Measurements from ENCODE around the gene FGD6. TPM values are rescaled to one million over a fixed set of nuclear protein-coding genes. Genes with fewer than 3 reads are reported as not detected.

FGD6 gene
- total RNA-seq, 1 experiment from 2014 or later = 18.2 TPM

DNA sequence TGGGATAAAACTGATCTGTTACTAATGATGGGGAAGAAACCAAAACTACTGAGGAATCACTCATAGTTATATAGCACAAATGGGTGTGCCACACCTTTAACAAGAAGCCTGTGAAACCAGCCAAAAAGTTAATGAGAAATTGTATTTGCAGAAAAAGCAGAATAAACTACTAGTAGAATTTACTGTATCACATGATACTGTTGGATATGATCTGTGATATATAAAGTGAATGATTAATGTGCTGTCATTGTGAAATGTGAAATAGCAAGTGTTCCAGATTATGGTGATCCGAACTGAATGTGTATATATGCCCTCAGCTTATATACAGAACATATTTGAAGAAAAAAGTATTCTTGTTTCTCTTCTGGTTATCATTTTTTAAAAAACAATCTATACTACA, 30.8 kb upstream of the FGD6 start:
- ATAC-seq = no peak
- CTCF ChIA-PET = no interaction called here
- TF ChIP-seq, protein P1, sequence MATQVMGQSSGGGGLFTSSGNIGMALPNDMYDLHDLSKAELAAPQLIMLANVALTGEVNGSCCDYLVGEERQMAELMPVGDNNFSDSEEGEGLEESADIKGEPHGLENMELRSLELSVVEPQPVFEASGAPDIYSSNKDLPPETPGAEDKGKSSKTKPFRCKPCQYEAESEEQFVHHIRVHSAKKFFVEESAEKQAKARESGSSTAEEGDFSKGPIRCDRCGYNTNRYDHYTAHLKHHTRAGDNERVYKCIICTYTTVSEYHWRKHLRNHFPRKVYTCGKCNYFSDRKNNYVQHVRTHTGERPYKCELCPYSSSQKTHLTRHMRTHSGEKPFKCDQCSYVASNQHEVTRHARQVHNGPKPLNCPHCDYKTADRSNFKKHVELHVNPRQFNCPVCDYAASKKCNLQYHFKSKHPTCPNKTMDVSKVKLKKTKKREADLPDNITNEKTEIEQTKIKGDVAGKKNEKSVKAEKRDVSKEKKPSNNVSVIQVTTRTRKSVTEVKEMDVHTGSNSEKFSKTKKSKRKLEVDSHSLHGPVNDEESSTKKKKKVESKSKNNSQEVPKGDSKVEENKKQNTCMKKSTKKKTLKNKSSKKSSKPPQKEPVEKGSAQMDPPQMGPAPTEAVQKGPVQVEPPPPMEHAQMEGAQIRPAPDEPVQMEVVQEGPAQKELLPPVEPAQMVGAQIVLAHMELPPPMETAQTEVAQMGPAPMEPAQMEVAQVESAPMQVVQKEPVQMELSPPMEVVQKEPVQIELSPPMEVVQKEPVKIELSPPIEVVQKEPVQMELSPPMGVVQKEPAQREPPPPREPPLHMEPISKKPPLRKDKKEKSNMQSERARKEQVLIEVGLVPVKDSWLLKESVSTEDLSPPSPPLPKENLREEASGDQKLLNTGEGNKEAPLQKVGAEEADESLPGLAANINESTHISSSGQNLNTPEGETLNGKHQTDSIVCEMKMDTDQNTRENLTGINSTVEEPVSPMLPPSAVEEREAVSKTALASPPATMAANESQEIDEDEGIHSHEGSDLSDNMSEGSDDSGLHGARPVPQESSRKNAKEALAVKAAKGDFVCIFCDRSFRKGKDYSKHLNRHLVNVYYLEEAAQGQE (IDR thresholded peaks at IDR 0.05; ENCODE audit: low read depth) = no peak
- TF ChIP-seq YY1 (IDR thresholded peaks at IDR 0.05; ENCODE audit: extremely low read depth, insufficient replicate concordance, low read depth, low read length) = no peak
- TF ChIP-seq SIN3A (IDR thresholded peaks at IDR 0.05; ENCODE audit: low read depth) = no peak
- TF ChIP-seq JUND (IDR thresholded peaks at IDR 0.05) = no peak
- no peak for TF ChIP-seq CTCF (IDR thresholded peaks at IDR 0.05 in 2 of 3, conservative IDR thresholded peaks at IDR 0.05 in 1 of 3; ENCODE audit: borderline replicate concordance in 1 of 3, insufficient read depth in 1 of 3, low read depth in 2 of 3, low read length in 2 of 3)
- TF ChIP-seq SRF (IDR thresholded peaks at IDR 0.05; ENCODE audit: low read depth) = no peak
- TF ChIP-seq POLR2A (IDR thresholded peaks at IDR 0.05; ENCODE audit: borderline replicate concordance, extremely low read depth, insufficient read depth, insufficient read length) = no peak
- no peak for TF ChIP-seq EZH2 (IDR thresholded peaks at IDR 0.05)
- RAD21 ChIA-PET (ENCODE audit: low non-redundant PET in 1 of 2, low total read pairs in 2 of 2, uncharacterized antibody in 2 of 2, unreplicated experiment in 2 of 2) = no interaction called here
- H3K4me1 ChIP-seq (ENCODE audit: control insufficient read depth in 1 of 2, insufficient read depth in 2 of 2, low read length in 2 of 2) = no peaks in the 10 kb centered on the region
- no peak overlapping the region for H3K4me3 ChIP-seq (replicated peaks in 1 of 2; ENCODE audit: low read depth in 1 of 2, low read length in 2 of 2)
- H4K20me1 ChIP-seq (ENCODE audit: insufficient read depth) = 0 out of 2 replicates have a peak, but pooled peaks cover 5% of the 10 kb centered on the region
- BruUV-seq (replicated peaks) = no TSS peak
- H3K27me3 ChIP-seq (ENCODE audit: insufficient read depth, low read length) = no peaks in the 10 kb centered on the region
- H3K9ac ChIP-seq (ENCODE audit: low read length) = no peak overlapping the region
- POLR2A ChIA-PET = no interaction called here
- peaks cover 0 to 2% of the 10 kb centered on the region in 2 experiments; a peak in 1 of 4 replicates for H3K36me3 ChIP-seq (ENCODE audit: control insufficient read depth in 1 of 2, insufficient read depth in 2 of 2, low read length in 2 of 2)
- H3K27ac ChIP-seq (ENCODE audit: low read depth, low read length) = no peak overlapping the region
- peaks cover 86% of the 10 kb centered on the region for H3K79me2 ChIP-seq (ENCODE audit: insufficient read depth, low read length)
- no peaks in the 10 kb centered on the region for H3K9me2 ChIP-seq (ENCODE audit: insufficient read depth)
- no peak for DNase-seq (ENCODE audit: low read depth, low spot score)
- intact Hi-C loops (cut with micrococcal nuclease) = no loop called here
- H2AFZ ChIP-seq (ENCODE audit: low read depth, low read length, poor library complexity, severe bottlenecking) = no peak overlapping the region
- H3K4me2 ChIP-seq (ENCODE audit: low read length) = no peak overlapping the region
- H3K9me3 ChIP-seq (ENCODE audit: control insufficient read depth in 1 of 2, insufficient read depth in 1 of 2, low read depth in 1 of 2, low read length in 2 of 2) = no peaks in the 10 kb centered on the region
